OCI-LY1 (cell line): ENCODE data around the gene RERE.
A peak's percentile ranks its signal among the peaks of the same experiment; 100 is the strongest.

Experiments used
- H2AFZ ChIP-seq: fragments of 200-600 bp; sonication (generic), shearing (Covaris generic); 2 replicates; pipeline ENCODE4 v1.6.0; 2014; ENCODE audit warnings: antibody characterized with exemption, mild to moderate bottlenecking, low read length
- H3F3A ChIP-seq: fragments of 200-600 bp; sonication (generic), shearing (Covaris generic); 2 replicates; pipeline ENCODE4 v1.6.0; 2014; ENCODE audit warnings: mild to moderate bottlenecking, antibody characterized with exemption, low read length, moderate library complexity; ENCODE audit not compliant: insufficient read depth
- H3K27ac ChIP-seq: fragments of 200-600 bp; sonication (generic); 2 replicates; pipeline ENCODE4 v1.5.1; 2014; ENCODE audit warnings: low read length, mixed run types, mild to moderate bottlenecking, low read depth; ENCODE audit not compliant: poor library complexity, severe bottlenecking
- H3K27me3 ChIP-seq: fragments of 200-600 bp; sonication (generic); 2 replicates; pipeline ENCODE4 v1.6.0; 2014; ENCODE audit warnings: antibody characterized with exemption, mild to moderate bottlenecking, low read length, moderate library complexity; ENCODE audit not compliant: insufficient read depth
- H3K36me3 ChIP-seq: fragments of 200-600 bp; sonication (generic); 2 replicates; pipeline ENCODE4 v1.6.1; 2014; ENCODE audit warnings: mild to moderate bottlenecking, antibody characterized with exemption, low read length, moderate library complexity, mixed read lengths; ENCODE audit not compliant: insufficient read depth
- H3K4me1 ChIP-seq: fragments of 200-600 bp; sonication (generic); 2 replicates; pipeline ENCODE4 v1.5.1; 2014; ENCODE audit warnings: mild to moderate bottlenecking, low read length, moderate library complexity; ENCODE audit not compliant: insufficient read depth, severe bottlenecking
- H3K4me2 ChIP-seq: fragments of 200-600 bp; sonication (generic), shearing (Covaris generic); 2 replicates; pipeline ENCODE4 v1.6.1; 2014; ENCODE audit warnings: low read length
- H3K4me3 ChIP-seq: fragments of 200-600 bp; sonication (generic); 2 replicates; pipeline ENCODE4 v1.5.1; 2014; ENCODE audit warnings: low read length, low read depth, mild to moderate bottlenecking, mixed read lengths; ENCODE audit not compliant: poor library complexity, severe bottlenecking
- H3K79me2 ChIP-seq: fragments of 200-600 bp; shearing (Covaris generic); 2 replicates; pipeline ENCODE4 v1.6.1; 2016; ENCODE audit warnings: mixed run types, low read length, mixed read lengths; ENCODE audit not compliant: insufficient read depth
- H3K9ac ChIP-seq: fragments of 200-600 bp; sonication (generic), shearing (Covaris generic); 2 replicates; pipeline ENCODE4 v1.6.1; 2014; ENCODE audit warnings: mild to moderate bottlenecking, low read length, mixed read lengths
- H3K9me2 ChIP-seq: fragments of 200-600 bp; sonication (generic), shearing (Covaris generic); 2 replicates; pipeline ENCODE4 v1.6.1; 2014; ENCODE audit warnings: low read depth, mild to moderate bottlenecking, low read length, mixed read lengths
- H3K9me3 ChIP-seq: fragments of 200-600 bp; shearing (Covaris generic); 2 replicates; pipeline ENCODE4 v1.6.1; 2014; ENCODE audit warnings: low read length, mixed read lengths
- H4K20me1 ChIP-seq: fragments of 200-600 bp; sonication (generic), shearing (Covaris generic); 2 replicates; pipeline ENCODE4 v1.6.0; 2016; ENCODE audit warnings: mild to moderate bottlenecking, low read length; ENCODE audit not compliant: insufficient read depth
- CTCF ChIP-seq: fragments of 200-600 bp; sonication (generic), shearing (Covaris generic); IDR thresholded peaks from 2 replicates; pipeline ENCODE4 v1.5.1; 2017; ENCODE audit warnings: mild to moderate bottlenecking, antibody characterized with exemption, low read length, moderate library complexity, mixed read lengths
- EZH2 ChIP-seq: fragments of 200-600 bp; sonication (generic), shearing (Covaris generic); IDR thresholded peaks from 2 replicates; pipeline ENCODE4 v1.8.0; 2017; ENCODE audit warnings: borderline replicate concordance, mixed run types, mild to moderate bottlenecking, antibody characterized with exemption, low read length, moderate library complexity, mixed read lengths

The RERE gene

DNA sequence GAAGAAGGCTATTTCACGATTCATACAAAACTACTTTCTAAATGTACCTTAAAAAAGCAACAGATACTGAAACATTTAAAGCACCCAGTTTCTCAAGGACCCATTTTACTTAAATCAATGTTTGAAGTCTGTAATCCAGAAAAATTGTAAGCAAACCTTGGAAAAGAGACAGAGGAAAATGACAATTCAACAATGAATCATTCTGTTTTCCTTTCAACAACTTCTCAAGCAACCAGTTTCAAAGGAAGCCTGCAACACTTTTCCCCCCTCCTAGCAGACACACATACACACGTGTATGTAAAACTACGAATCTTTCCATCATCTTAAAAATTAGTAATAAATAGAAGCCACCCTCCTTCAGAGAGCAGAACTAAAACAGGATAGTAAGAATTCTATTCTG, 1.2 kb downstream of the RERE start:
- Histone ChIP-seq H3K27ac (no peak overlapping the region), H3K9me3 (no peaks in the 10 kb centered on the region), H3K9me2 (no peaks in the 10 kb centered on the region), H4K20me1 (no peaks in the 10 kb centered on the region), H3K27me3 (no peaks in the 10 kb centered on the region), H3K4me2 (peak overlapping the region; percentile 81), H2AFZ (no peak overlapping the region), H3K36me3 (no peaks in the 10 kb centered on the region), H3K4me3 (peak overlapping the region; percentile 88), H3K79me2 (no peaks in the 10 kb centered on the region), H3K4me1 (peaks cover 30% of the 10 kb centered on the region), H3F3A (no peaks in the 10 kb centered on the region), H3K9ac (peak overlapping the region; percentile 91)
- no peak for TF ChIP-seq CTCF
- TF ChIP-seq EZH2: no peak

GRCh38 chr1:8815582-8816151, 1.8 kb downstream of the RERE start:
- no peaks in the 10 kb centered on the region for H3K79me2 ChIP-seq
- H3K27ac ChIP-seq: no peak overlapping the region
- peak overlapping the region; percentile 91; the same call in 1 of the 2 replicates for H3K9ac ChIP-seq
- no peaks in the 10 kb centered on the region for H3K9me3 ChIP-seq
- H3K27me3 ChIP-seq: no peaks in the 10 kb centered on the region
- H3K4me2 ChIP-seq: peak overlapping the region; percentile 81
- H4K20me1 ChIP-seq: no peaks in the 10 kb centered on the region
- no peak overlapping the region for H2AFZ ChIP-seq
- no peaks in the 10 kb centered on the region for H3K36me3 ChIP-seq
- no peaks in the 10 kb centered on the region for H3F3A ChIP-seq
- TF ChIP-seq CTCF: no peak
- TF ChIP-seq EZH2: no peak
- H3K4me3 ChIP-seq: peak overlapping the region; percentile 88
- H3K9me2 ChIP-seq: no peaks in the 10 kb centered on the region
- peaks cover 30% of the 10 kb centered on the region for H3K4me1 ChIP-seq

DNA sequence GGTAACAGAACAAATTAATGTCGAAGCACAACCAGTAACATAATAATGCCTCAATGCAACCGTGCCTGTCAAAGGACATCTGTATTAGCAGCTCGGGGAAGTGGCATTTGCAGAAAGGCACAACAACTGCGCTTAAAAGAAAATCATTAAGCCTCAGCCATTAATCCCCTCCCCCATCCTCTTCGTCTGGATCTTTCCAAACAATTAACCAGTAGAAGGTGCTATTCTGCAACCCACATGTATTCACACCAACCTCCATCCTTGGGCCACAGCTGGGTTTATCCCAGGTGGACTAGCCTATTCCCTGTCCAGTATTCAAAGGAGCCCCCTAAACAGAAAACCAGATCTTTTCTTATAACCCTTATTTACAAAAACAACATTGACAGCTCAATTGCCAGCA, 2.6 kb downstream of the RERE start:
- no peaks in the 10 kb centered on the region for H3K79me2 ChIP-seq
- H3K27ac ChIP-seq: no peak overlapping the region
- TF ChIP-seq EZH2 (no peak), CTCF (no peak)
- H3K9me2 ChIP-seq: no peaks in the 10 kb centered on the region
- H3K4me1 ChIP-seq: peaks cover 30% of the 10 kb centered on the region
- H3K4me3 ChIP-seq: no peak overlapping the region
- no peaks in the 10 kb centered on the region for H3K9me3 ChIP-seq
- no peak overlapping the region for H2AFZ ChIP-seq
- H4K20me1 ChIP-seq: no peaks in the 10 kb centered on the region
- H3K36me3 ChIP-seq: no peaks in the 10 kb centered on the region
- no peak overlapping the region for H3K4me2 ChIP-seq
- no peaks in the 10 kb centered on the region for H3F3A ChIP-seq
- H3K9ac ChIP-seq: no peak overlapping the region
- H3K27me3 ChIP-seq: no peaks in the 10 kb centered on the region
